CD4-positive, alpha-beta T cell treated with Interleukin-10 for 1 hour (primary cell): ENCODE data around the gene EHMT1.

Experiments used
- DNase-seq: peaks from one replicate; pipeline ENCODE4 v3.0.0-alpha.2; 2020

Gene EHMT1

GRCh38 chr9:137618105-137619067, at the start of gene EHMT1:
Gene EHMT1, plus strand, starts transcription at chr9:137619005. Its CDS starts 24 bp downstream, at chr9:137619029.
- peak; percentile 91 for DNase-seq

GRCh38 chr9:137569609-137570203, 49.1 kb upstream of the EHMT1 start:
- no peak for DNase-seq

GRCh38 chr9:137570566-137570965, 48.2 kb upstream of the EHMT1 start:
- DNase-seq = no peak

- DNase-seq = no peak
Observed at GRCh38 chr9:137574192-137574591, 44.6 kb upstream of the EHMT1 start.

DNA sequence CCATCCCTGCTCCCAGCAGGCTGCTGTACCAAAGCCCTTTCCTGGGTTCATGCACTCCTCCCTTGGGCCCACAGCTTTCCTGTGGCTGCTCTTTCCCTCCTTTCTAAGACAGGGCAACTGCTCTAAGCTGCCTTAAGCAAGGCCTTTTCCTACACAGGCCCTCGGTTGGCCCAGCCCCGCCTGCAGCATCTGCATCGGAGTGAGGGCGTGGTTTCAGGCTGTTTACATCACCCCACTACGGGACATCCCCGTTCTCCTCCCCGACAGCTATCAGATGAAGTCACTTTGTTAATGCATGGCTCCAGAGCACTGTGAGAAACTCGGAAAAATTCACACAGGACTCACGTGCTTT, 43.5 kb upstream of the EHMT1 start:
- peak; percentile 34 for DNase-seq

GRCh38 chr9:137575716-137576411, 42.9 kb upstream of the EHMT1 start:
- peak; percentile 20 for DNase-seq

DNA sequence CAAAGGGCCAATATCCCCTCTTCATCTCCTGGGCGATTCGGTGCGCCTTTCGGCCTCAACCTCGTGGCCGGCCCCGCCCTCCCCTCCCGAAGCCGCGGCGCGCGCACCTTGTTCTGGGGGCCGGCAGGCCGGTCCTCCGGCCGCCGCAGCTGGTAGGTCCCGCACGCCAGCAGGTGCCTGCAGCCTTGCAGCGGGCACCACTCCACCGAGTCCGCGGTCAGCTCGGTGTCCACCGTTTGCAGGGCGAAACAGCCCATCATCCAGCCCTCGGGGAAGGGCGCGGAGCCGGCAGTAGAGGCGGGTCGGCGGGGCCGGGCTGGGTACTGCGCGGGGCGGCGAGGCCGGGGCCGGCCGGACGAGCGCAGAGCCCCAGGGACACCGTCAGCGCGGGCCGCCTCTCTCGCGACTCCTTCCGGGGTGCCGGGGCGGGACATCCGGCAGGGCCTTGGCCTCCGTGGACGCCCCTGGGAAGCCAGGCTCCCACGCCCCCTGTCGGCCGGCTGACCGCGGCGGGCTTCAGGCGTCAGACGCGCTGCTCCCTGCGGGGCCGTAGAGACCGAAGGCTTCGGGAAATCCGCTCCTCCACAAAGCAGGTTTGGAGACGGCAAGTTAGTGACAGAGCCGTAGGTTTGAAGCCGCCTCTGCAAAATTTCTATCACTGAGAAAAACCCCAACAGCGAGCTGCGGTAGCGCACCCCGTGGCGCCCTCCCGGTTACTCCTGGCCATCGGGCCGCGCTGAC, 40.1 kb upstream of the EHMT1 start, which contains the start of gene DPH7:
TSS of gene DPH7 (minus strand) at position 408 of the 741 bp plus-strand sequence. CDS start at position 260, 148 bp downstream.
- DNase-seq = peak; percentile 94

DNA sequence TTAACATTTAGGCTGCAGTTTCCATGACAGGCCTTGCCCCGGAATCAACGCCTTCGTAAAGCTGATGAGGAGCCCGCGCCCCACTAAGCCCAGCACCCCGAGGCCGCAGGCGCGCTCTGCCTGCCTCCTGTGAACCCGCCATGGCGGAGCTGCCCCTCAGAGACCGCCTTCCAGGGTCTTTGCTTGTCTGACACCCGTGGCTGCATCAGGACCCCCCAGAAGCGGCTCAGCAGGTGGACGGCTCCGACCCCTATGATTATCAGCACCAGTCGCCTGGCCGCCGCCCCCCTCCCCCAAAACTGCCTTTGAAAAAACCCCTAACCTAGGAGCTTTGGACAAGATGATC, 39.6 kb upstream of the EHMT1 start:
- no peak for DNase-seq

- no peak for DNase-seq
Observed at GRCh38 chr9:137580209-137580953, 38.4 kb upstream of the EHMT1 start.

- no peak for DNase-seq
Observed at GRCh38 chr9:137580954-137581322, 37.9 kb upstream of the EHMT1 start.

DNA sequence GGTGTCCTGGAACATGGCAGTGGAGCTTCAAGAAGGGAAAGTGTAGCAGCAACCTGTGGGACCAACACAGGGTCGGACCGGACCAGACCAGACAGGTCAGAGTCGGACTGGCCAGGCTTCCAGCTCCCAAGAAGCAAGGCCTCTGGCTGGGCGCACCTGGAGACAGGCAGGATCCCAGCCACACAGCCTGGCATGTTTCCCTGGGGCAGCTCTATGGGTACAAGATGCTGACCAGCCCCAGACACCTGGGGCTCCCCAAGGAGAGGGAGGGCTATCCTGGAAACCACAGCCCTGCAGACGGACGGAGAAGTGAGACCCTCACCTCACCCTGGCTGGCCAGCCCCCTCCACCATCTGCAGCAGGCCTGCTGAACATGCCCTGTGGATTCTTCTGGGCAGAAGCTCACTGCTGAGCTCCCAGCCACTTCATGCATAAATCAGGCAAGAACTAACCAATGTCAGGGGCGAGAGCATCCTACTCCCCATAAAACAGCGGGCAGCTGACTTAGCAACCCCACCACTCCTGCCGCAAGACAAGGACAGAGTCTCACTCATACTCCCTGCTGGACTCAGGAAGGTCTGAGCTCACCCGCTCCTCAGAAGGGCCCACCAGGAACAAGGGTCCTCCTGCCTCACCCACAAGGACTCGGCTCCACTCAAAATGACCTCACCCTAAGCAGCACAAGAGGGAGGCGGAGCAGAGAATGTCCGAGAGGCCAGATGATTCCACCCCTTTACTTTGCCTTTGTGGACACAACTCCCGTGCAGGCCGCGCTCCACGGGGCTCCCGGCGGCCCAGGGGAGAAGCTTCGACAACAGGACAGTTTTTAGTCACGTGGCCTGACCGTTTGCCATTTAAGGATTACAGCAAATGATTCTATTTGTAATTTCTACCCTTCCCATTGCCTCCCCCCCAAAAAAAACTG, 37.2 kb upstream of the EHMT1 start:
- no peak for DNase-seq

GRCh38 chr9:137582286-137582860, 36.4 kb upstream of the EHMT1 start:
- peak; percentile 23 for DNase-seq

DNA sequence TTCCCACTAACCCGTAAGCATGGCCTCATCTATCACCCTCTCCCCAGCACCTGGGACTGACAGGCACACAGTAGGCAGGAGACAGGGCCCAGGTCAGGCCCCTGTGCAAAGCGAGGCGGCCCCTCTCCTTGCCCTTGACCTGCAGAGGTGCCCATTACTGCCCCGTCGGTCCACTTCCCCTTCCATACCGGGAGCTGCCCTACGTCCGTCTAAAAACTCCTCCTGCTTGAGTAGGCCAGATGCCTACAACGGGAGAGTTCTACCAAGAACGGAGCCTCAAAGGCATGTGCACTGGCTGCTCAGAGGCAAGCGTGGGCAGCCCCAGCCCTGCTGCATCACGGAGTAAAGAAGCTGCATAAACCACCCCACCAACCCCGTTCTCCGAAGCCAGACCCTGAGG, 35.5 kb upstream of the EHMT1 start:
- no peak for DNase-seq

GRCh38 chr9:137583957-137584356, 34.8 kb upstream of the EHMT1 start:
- DNase-seq = no peak

DNA sequence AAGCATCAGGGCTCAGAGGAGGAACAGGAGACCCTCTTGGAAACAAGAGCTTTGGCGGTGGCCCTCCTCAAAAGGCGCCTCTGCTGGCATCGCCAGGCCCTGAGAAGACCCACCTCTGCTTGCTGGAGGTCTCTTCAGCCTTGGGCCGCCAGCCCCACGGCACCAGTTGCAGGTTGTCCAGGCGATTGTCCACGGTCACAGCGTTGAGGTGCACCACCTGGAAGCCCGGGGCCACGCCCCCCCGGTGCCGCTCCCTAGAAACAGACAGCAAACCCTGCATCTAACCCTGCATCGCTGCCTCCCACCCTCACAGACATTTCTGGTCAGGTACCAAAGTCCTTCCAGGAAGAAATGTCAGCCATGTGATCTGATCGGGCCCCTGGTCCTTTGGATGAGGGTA, 32.0 kb upstream of the EHMT1 start:
- no peak for DNase-seq

DNA sequence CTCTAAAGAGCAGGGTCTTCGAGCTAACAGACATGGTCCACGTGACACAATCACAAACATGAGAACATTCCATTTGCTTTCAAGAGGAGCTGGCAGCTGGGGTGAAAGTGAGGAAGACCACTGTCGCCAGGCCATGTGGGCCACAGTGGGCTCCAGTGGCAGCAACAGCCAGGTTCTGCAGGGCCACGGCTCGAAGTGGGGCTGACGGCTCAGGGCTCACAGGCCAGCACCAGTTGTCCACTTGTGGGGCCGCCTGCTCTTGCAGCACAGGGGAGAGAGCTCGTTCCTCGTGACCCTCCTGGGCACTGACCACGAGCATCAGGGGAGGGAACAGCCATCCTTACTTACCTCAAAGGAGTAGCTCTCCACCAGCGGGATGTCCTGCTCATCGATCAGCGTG, 30.5 kb upstream of the EHMT1 start:
- no peak for DNase-seq

DNA sequence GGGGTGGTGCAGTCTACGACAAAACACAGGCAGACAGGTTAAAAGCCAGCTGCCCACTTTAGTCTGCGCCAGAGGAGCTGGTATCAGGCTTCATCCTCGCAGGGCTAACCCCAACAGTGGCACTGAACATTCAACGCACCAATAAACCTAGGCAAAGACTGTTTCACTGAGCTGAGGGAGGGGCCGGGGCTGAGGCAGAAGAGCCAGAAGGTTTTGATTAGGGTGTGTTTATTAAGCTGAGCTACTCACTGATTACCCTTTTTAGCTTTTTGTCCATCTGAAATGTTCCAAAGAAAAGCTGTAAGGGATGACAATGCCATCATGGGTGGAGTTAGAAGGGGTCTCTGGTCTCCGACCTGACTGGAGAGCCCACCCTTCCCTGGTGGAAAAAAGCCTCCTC, 29.9 kb upstream of the EHMT1 start:
- DNase-seq = no peak

- DNase-seq = no peak
Observed at GRCh38 chr9:137589441-137590122, 29.2 kb upstream of the EHMT1 start.

DNA sequence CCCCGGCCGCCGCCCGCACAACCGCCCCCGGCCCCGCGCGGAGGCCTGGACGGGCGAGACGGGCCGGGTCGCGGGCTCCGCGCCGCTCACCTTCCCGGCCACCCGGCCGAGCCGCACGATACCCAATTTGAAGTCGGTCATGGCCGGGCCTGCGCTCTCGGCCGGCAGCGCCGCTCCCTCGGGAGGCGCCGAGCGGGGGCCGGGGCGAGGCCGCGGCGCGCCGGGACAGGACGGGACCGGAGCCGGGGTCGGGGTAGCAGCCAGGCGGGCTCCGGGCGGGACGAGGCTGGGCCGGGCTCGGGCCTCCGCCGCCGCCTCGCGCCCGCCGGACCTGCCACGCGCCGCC, 28.7 kb upstream of the EHMT1 start:
- no peak for DNase-seq
